Subcutaneous adipose tissue (tissue), 4 donors: ENCODE results near the gene STARD13. TPM values are rescaled to one million over a fixed set of nuclear protein-coding genes. Genes with fewer than 3 reads are reported as not detected.

Experiments used
- total RNA-seq, 4 donors: library from RNA; depleted of rRNA; stranded (reverse); fragments of >200 nt; gene quantifications; one replicate each; pipeline ENCODE4 v1.1.0, GENCODE V29; 2016
- TF ChIP-seq, protein P1 (sequence below): fragments of 450-650 bp; IDR thresholded peaks from one replicate; pipeline ENCODE4 v1.5.1; 2016; ENCODE audit warnings: low read depth, mild to moderate bottlenecking, control low read depth, antibody characterized with exemption, moderate library complexity

STARD13 gene
- total RNA-seq, 4 donors from 2014 or later, result 42.9 to 67.8 (median 55.3) TPM

DNA sequence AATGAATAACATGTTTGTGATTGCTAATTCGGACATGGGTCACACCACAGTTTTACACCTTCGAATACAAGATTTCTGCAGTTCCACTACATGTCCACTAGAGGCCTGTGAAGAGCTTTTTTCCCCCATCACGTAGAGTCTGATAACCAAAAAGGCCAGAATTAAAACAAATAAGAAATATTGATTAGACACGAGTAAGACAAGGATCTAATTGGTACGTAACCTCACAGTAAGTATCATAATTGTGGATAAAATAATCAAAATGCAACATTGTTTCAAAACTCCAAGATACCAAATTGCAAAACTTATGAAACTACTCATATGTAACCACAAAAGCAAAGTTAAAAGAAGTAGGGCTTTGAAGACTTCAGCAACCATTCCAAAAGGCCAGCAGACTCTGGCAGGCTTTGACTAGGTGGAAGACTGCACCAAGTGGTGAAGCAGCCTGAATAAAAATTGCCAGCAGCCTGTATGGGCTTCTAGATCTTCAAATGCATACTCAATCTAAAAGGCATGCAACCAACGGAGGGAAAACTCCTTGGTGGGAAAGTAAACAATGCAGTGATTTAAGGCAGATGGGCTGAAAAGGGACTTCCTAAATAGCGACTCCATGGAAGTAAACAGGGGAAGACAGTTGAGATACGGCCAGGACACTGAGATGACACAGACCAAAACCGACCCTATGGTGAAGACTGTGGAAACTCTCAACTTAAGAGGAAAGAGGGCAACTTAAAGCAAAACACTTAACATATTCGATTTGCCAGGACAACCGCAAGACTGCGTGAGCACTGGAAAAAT, 56.7 kb downstream of the STARD13 start:
- TF ChIP-seq, protein P1, sequence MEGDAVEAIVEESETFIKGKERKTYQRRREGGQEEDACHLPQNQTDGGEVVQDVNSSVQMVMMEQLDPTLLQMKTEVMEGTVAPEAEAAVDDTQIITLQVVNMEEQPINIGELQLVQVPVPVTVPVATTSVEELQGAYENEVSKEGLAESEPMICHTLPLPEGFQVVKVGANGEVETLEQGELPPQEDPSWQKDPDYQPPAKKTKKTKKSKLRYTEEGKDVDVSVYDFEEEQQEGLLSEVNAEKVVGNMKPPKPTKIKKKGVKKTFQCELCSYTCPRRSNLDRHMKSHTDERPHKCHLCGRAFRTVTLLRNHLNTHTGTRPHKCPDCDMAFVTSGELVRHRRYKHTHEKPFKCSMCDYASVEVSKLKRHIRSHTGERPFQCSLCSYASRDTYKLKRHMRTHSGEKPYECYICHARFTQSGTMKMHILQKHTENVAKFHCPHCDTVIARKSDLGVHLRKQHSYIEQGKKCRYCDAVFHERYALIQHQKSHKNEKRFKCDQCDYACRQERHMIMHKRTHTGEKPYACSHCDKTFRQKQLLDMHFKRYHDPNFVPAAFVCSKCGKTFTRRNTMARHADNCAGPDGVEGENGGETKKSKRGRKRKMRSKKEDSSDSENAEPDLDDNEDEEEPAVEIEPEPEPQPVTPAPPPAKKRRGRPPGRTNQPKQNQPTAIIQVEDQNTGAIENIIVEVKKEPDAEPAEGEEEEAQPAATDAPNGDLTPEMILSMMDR, result no peak

DNA sequence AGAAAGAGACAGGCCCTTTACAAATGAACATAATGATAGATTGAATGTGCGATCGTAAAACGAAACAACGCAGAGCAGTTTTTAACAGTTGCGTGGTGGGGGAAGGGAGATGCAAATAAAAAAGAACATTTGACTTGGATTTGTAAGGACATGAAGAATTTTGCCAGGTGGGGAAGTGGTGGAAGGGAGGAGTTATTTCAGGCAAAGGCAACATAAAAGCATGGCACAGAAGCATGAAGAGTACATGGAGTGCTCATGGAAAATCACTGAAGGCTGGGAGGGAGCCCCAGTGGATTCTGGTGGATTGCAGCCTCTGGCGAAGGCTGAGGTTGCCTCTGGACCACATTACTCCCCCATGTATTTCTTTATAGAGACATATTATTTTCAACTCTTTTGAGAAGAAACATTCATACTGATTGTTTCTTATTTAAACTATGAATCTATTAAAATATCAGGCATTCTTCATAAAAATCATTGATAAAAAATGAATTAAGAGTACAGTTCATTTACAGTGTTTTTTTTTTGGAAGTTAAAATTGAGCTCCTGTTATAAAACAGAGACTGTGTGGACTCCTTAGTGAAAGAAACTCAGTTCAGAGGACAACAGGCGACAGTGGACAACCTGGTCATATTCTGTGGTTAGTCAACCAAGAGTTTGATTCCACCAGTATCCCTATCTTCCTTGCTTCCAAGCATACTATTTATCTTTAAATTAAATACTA, 57.5 kb downstream of the STARD13 start:
- TF ChIP-seq, protein P1, result no peak

DNA sequence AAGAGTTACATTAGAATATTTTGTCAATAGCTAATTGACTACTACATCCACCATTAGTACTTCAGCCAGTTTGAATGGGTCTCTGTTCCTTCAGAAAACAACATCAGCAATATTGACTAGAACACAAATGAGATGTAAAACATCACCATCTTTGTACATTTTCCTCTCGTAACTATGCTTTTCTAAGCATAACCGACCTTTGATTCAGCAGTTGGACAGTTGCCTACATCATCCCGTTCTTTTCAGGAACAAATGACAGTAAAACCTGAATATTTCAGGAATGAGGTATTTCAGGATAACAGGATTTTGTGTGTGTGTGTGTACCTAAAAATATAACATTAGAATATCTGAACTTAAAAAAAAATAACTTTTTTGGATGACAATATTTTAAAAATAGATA, 60.9 kb downstream of the STARD13 start:
- TF ChIP-seq, protein P1, result no peak

DNA sequence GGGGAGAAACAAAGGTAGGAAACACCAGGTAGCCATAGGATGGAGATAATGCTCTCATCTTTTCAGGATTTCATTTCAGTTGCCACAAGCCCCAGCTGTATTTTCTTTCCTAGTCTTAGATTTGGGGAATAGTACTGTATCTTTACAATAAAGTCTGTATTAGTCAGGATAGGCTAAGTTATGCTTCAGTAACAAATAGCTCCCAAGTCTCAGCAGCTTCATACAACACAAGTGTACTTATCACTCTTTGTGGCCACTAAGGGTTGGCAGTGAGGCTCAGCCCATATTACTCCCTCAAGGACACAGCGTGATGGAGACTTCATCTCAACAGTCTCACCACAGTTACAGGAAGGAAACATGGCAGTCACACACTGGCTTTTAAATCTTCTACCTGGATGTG, 61.4 kb downstream of the STARD13 start:
- TF ChIP-seq, protein P1, result no peak

DNA sequence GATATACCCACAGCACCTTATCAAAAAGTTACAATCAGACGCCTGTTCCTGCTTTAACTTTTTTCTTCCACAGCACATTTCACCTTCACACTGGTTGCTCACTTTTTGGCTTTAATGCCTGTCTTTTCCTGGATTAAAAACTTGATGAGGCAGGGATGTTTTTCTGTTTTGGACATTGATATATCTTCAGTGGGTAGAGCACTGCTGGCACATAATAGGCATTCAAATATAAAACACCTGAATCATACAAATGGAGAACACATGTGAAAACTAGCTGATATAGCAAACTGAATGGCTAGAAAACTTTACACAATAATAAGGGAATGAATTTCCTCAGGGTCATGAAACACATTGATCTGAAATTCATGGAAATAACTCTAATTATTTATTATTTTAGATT, 65.6 kb downstream of the STARD13 start:
- TF ChIP-seq, protein P1, result no peak

DNA sequence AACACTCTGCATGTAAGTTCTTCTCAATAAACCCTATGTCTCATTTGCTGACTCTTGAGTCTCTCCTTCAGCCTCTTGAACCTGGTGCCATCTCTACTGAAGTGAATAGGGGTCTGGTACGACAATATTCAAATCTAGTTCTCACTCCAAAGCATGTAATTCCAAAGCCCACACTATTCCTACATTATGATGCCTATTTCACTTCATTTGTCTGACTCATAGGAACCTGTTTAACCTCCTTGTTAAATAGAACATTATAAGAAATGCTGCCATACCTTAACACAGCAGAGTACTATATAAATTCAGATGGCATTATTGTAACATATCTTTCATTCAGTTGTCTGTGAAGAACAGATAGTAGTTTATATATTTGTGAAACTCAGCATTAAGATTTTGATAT, 67.1 kb downstream of the STARD13 start:
- TF ChIP-seq, protein P1, result no peak

DNA sequence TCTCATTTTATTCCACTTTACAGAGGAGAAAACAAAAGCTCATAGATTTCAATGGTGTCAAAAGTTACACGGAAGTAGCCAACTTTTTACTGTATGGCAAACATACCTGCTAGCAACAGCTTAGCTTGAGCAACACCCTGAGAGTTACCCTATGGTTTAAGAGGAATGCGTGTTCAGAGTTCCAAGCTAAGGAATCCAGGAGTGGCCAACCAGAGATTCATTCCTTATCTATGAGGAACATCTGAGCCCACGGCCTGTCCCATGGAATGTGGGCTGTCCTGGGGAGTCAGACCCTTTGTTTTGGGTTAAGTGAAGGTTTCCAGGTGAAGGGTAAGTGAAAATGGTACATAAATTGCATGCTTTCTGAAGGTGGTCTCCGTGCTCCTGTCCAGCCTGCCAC, 67.5 kb downstream of the STARD13 start:
- TF ChIP-seq, protein P1, result no peak
